Uterus (tissue), 2 donors: ENCODE data around the gene PTPRM.

Source experiments
- POLR2A ChIP-seq, 2 donors: fragments of 450-650 bp; IDR thresholded peaks; one replicate each; pipeline ENCODE4 v1.6.1; 2016; ENCODE audit warnings: antibody characterized with exemption in 2 of 2, mild to moderate bottlenecking in 1 of 2, moderate library complexity in 1 of 2
- TF ChIP-seq, protein P1 (sequence below), 4 experiments: fragments of 200-600 bp in 2 of 4; fragments of 450-650 bp in 2 of 4; sonication (generic) in 2 of 4; IDR thresholded peaks; one replicate each; pipeline ENCODE4 v1.5.1; 2016 to 2019; ENCODE audit warnings: antibody characterized with exemption in 4 of 4, mild to moderate bottlenecking in 2 of 4, moderate library complexity in 1 of 4

DNA sequence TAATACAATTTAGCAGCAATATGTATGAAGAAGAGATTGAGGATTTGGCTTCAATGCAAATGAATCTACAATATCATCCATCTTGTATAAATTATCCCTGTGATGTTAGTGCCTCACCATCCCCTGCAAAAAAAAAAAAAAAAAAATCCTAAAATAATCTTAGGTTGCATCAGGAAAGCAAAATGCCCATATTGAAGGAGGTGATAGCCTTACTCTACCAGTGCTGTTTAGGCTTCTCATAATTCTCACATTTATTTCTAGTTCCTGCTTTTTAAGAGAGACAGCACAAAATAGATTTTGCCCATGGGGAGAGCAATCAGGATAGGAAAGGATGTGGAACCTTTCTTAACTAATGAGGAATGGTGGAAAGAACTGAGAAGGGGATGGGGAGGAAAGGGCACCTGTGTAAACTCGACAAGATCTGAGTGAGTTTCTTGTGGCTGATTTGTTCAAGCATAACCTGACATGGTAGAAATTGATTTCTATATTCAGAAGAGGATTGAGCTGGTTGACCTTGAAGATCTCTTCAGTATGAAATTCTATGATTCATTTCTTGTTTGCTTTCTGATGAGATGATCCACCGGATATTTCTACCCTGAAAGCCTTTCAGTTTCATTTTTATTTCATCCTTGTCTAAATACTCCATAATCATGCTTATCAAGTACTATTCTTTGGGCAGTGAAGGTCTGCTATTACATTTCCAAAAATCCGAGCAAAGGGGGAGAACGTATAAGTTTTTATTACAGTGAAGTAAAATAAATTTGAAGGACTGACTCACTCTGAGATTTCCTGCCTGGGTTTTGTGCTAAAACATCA, 391.2 kb downstream of the PTPRM start:
- TF ChIP-seq, protein P1, sequence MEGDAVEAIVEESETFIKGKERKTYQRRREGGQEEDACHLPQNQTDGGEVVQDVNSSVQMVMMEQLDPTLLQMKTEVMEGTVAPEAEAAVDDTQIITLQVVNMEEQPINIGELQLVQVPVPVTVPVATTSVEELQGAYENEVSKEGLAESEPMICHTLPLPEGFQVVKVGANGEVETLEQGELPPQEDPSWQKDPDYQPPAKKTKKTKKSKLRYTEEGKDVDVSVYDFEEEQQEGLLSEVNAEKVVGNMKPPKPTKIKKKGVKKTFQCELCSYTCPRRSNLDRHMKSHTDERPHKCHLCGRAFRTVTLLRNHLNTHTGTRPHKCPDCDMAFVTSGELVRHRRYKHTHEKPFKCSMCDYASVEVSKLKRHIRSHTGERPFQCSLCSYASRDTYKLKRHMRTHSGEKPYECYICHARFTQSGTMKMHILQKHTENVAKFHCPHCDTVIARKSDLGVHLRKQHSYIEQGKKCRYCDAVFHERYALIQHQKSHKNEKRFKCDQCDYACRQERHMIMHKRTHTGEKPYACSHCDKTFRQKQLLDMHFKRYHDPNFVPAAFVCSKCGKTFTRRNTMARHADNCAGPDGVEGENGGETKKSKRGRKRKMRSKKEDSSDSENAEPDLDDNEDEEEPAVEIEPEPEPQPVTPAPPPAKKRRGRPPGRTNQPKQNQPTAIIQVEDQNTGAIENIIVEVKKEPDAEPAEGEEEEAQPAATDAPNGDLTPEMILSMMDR (IDR thresholded peaks at IDR 0.05): no peak
- TF ChIP-seq POLR2A (IDR thresholded peaks at IDR 0.05): no peak
